GM21717 (cell line): ENCODE measurements around the gene PITRM1.
"Not testable (repeated sequence)": the region's sequence is repeated elsewhere in the genome, so short reads cannot be mapped to it uniquely, and the experiment has no call there.

Experiments
- ATAC-seq: cut with Tn5 transposase; IDR thresholded peaks from one replicate; pipeline ENCODE4 v1.9.1; 2021; ENCODE audit warnings: mild to moderate bottlenecking, moderate library complexity; ENCODE audit not compliant: unreplicated experiment

PITRM1 gene

GRCh38 chr10:3197348-3198003, 24.9 kb upstream of the PITRM1 start:
- peak; percentile 80 for ATAC-seq

GRCh38 chr10:3196958-3197347, 24.4 kb upstream of the PITRM1 start:
- ATAC-seq: no peak

GRCh38 chr10:3196482-3196881, 23.9 kb upstream of the PITRM1 start:
- ATAC-seq: no peak

- ATAC-seq: no peak
Observed at GRCh38 chr10:3195726-3196125, 23.1 kb upstream of the PITRM1 start.

GRCh38 chr10:3195286-3195685, 22.7 kb upstream of the PITRM1 start:
- no peak for ATAC-seq

- no peak for ATAC-seq
Observed at GRCh38 chr10:3194871-3195270, 22.3 kb upstream of the PITRM1 start.

GRCh38 chr10:3193751-3194150, 21.2 kb upstream of the PITRM1 start:
- ATAC-seq: no peak

GRCh38 chr10:3192856-3193635, 20.5 kb upstream of the PITRM1 start:
- ATAC-seq: no peak

GRCh38 chr10:3190817-3191216, 18.2 kb upstream of the PITRM1 start:
- no peak for ATAC-seq

- not testable (repeated sequence) for ATAC-seq
Observed at GRCh38 chr10:3187229-3187628, 14.6 kb upstream of the PITRM1 start.

- no peak for ATAC-seq
Observed at GRCh38 chr10:3186368-3186767, 13.8 kb upstream of the PITRM1 start.

GRCh38 chr10:3185386-3185785, 12.8 kb upstream of the PITRM1 start:
- ATAC-seq: no peak

GRCh38 chr10:3180355-3181025, 7.9 kb upstream of the PITRM1 start:
- ATAC-seq: no peak

- no peak for ATAC-seq
Observed at GRCh38 chr10:3179174-3179573, 6.6 kb upstream of the PITRM1 start.

- ATAC-seq: no peak
Observed at GRCh38 chr10:3178042-3178441, 5.5 kb upstream of the PITRM1 start.

- ATAC-seq: peak; percentile 38
Observed at GRCh38 chr10:3173171-3173878, 743 bp upstream of the PITRM1 start.

GRCh38 chr10:3172081-3172445, 519 bp downstream of the PITRM1 start:
- no peak for ATAC-seq

- not testable (repeated sequence) for ATAC-seq
Observed at GRCh38 chr10:3171488-3171887, 1.1 kb downstream of the PITRM1 start.

GRCh38 chr10:3169673-3170072, 2.9 kb downstream of the PITRM1 start:
- ATAC-seq: no peak

- no peak for ATAC-seq
Observed at GRCh38 chr10:3169271-3169670, 3.3 kb downstream of the PITRM1 start.

GRCh38 chr10:3167611-3168330, 4.8 kb downstream of the PITRM1 start:
- ATAC-seq: no peak
